HUES48 (cell line): Measurements from ENCODE around the gene PKIB.
A peak's percentile ranks its signal among the peaks of the same experiment; 100 is the strongest.

ENCODE experiments used
- H3K27ac ChIP-seq: one replicate; pipeline ENCODE4 v1.7.0; 2013; ENCODE audit warnings: low read depth, low read length, inconsistent platforms
- H3K27me3 ChIP-seq: 2 replicates; pipeline ENCODE4 v1.6.1; 2013; ENCODE audit warnings: mild to moderate bottlenecking, low read length; ENCODE audit not compliant: control insufficient read depth, insufficient read depth
- H3K36me3 ChIP-seq: 2 replicates; pipeline ENCODE4 v1.6.1; 2013; ENCODE audit warnings: low read length; ENCODE audit not compliant: control insufficient read depth, insufficient read depth
- H3K4me1 ChIP-seq: 2 replicates; pipeline ENCODE4 v1.6.1; 2013; ENCODE audit warnings: mild to moderate bottlenecking, low read length; ENCODE audit not compliant: control insufficient read depth, insufficient read depth
- H3K4me3 ChIP-seq: 2 replicates; pipeline ENCODE4 v1.5.1; 2013; ENCODE audit warnings: mild to moderate bottlenecking, low read depth, low read length
- H3K9ac ChIP-seq: 2 replicates; pipeline ENCODE4 v1.6.1; 2013; ENCODE audit warnings: mild to moderate bottlenecking, low read depth, low read length, moderate library complexity
- H3K9me3 ChIP-seq: 2 replicates; pipeline ENCODE4 v1.6.1; 2013; ENCODE audit warnings: low read length; ENCODE audit not compliant: control insufficient read depth, insufficient read depth

PKIB gene

GRCh38 chr6:122609881-122610689, at the start of gene PKIB:
PKIB (plus strand) TSS chr6:122610405; CDS start chr6:122717795, 107,390 bp downstream.
- H3K9me3 ChIP-seq: no peaks in the 10 kb centered on the region
- H3K9ac ChIP-seq: 0 out of 2 replicates have a peak within 1 kb of the TSS, but pooled peaks have one; percentile 30
- H3K36me3 ChIP-seq: no peaks in the 10 kb centered on the region
- H3K4me1 ChIP-seq: peaks cover 7% of the 10 kb centered on the region
- H3K27ac ChIP-seq: no peak within 1 kb of the TSS
- peak within 1 kb of the TSS; percentile 72 for H3K4me3 ChIP-seq
- peaks cover 49% of the 10 kb centered on the region for H3K27me3 ChIP-seq

- no peaks in the 10 kb centered on the region for H3K4me1 ChIP-seq
- H3K4me3 ChIP-seq: no peak overlapping the region
- H3K36me3 ChIP-seq: no peaks in the 10 kb centered on the region
- no peak overlapping the region for H3K9ac ChIP-seq
- no peaks in the 10 kb centered on the region for H3K9me3 ChIP-seq
- H3K27ac ChIP-seq: no peak overlapping the region
- no peaks in the 10 kb centered on the region for H3K27me3 ChIP-seq
Observed at GRCh38 chr6:122563364-122564052, 46.7 kb upstream of the PKIB start.

- no peaks in the 10 kb centered on the region for H3K4me1 ChIP-seq
- H3K27ac ChIP-seq: no peak overlapping the region
- no peak overlapping the region for H3K9ac ChIP-seq
- no peak overlapping the region for H3K4me3 ChIP-seq
- H3K36me3 ChIP-seq: no peaks in the 10 kb centered on the region
- H3K9me3 ChIP-seq: no peaks in the 10 kb centered on the region
- H3K27me3 ChIP-seq: no peaks in the 10 kb centered on the region
Observed at GRCh38 chr6:122564230-122564629, 46.0 kb upstream of the PKIB start.

GRCh38 chr6:122565708-122566107, 44.5 kb upstream of the PKIB start:
- H3K4me3 ChIP-seq: no peak overlapping the region
- H3K27me3 ChIP-seq: no peaks in the 10 kb centered on the region
- H3K4me1 ChIP-seq: no peaks in the 10 kb centered on the region
- no peak overlapping the region for H3K27ac ChIP-seq
- H3K36me3 ChIP-seq: no peaks in the 10 kb centered on the region
- H3K9ac ChIP-seq: no peak overlapping the region
- H3K9me3 ChIP-seq: no peaks in the 10 kb centered on the region

GRCh38 chr6:122567034-122567433, 43.2 kb upstream of the PKIB start:
- no peak overlapping the region for H3K4me3 ChIP-seq
- no peaks in the 10 kb centered on the region for H3K4me1 ChIP-seq
- no peaks in the 10 kb centered on the region for H3K27me3 ChIP-seq
- no peak overlapping the region for H3K9ac ChIP-seq
- H3K9me3 ChIP-seq: no peaks in the 10 kb centered on the region
- no peak overlapping the region for H3K27ac ChIP-seq
- H3K36me3 ChIP-seq: no peaks in the 10 kb centered on the region

GRCh38 chr6:122568350-122568749, 41.9 kb upstream of the PKIB start:
- H3K4me3 ChIP-seq: no peak overlapping the region
- no peaks in the 10 kb centered on the region for H3K36me3 ChIP-seq
- H3K9me3 ChIP-seq: no peaks in the 10 kb centered on the region
- no peak overlapping the region for H3K27ac ChIP-seq
- H3K27me3 ChIP-seq: no peaks in the 10 kb centered on the region
- no peaks in the 10 kb centered on the region for H3K4me1 ChIP-seq
- no peak overlapping the region for H3K9ac ChIP-seq

- no peaks in the 10 kb centered on the region for H3K36me3 ChIP-seq
- no peak overlapping the region for H3K4me3 ChIP-seq
- no peak overlapping the region for H3K27ac ChIP-seq
- no peak overlapping the region for H3K9ac ChIP-seq
- no peaks in the 10 kb centered on the region for H3K27me3 ChIP-seq
- no peaks in the 10 kb centered on the region for H3K4me1 ChIP-seq
- no peaks in the 10 kb centered on the region for H3K9me3 ChIP-seq
Observed at GRCh38 chr6:122568797-122569221, 41.4 kb upstream of the PKIB start.

- no peak overlapping the region for H3K4me3 ChIP-seq
- H3K4me1 ChIP-seq: no peaks in the 10 kb centered on the region
- H3K36me3 ChIP-seq: no peaks in the 10 kb centered on the region
- H3K9me3 ChIP-seq: no peaks in the 10 kb centered on the region
- no peaks in the 10 kb centered on the region for H3K27me3 ChIP-seq
- no peak overlapping the region for H3K27ac ChIP-seq
- H3K9ac ChIP-seq: no peak overlapping the region
Observed at GRCh38 chr6:122569230-122569771, 40.9 kb upstream of the PKIB start.

GRCh38 chr6:122571888-122572287, 38.3 kb upstream of the PKIB start:
- H3K27me3 ChIP-seq: no peaks in the 10 kb centered on the region

GRCh38 chr6:122576888-122577287, 33.3 kb upstream of the PKIB start:
- no peak overlapping the region for H3K9ac ChIP-seq
- no peaks in the 10 kb centered on the region for H3K36me3 ChIP-seq
- no peaks in the 10 kb centered on the region for H3K4me1 ChIP-seq
- H3K27me3 ChIP-seq: no peaks in the 10 kb centered on the region
- H3K4me3 ChIP-seq: no peak overlapping the region
- no peak overlapping the region for H3K27ac ChIP-seq
- no peaks in the 10 kb centered on the region for H3K9me3 ChIP-seq

More at GRCh38 chr6:122571888-122572287, 38.3 kb upstream of the PKIB start:
- Histone ChIP-seq H3K4me1 (no peaks in the 10 kb centered on the region), H3K9me3 (no peaks in the 10 kb centered on the region), H3K4me3 (no peak overlapping the region), H3K9ac (no peak overlapping the region), H3K36me3 (no peaks in the 10 kb centered on the region), H3K27ac (no peak overlapping the region)

- Histone ChIP-seq H3K27ac (no peak overlapping the region), H3K27me3 (no peaks in the 10 kb centered on the region)
Observed at GRCh38 chr6:122578961-122579360, 31.2 kb upstream of the PKIB start.

More at GRCh38 chr6:122578961-122579360, 31.2 kb upstream of the PKIB start:
- Histone ChIP-seq H3K4me3 (no peak overlapping the region), H3K9me3 (no peaks in the 10 kb centered on the region), H3K9ac (no peak overlapping the region), H3K36me3 (no peaks in the 10 kb centered on the region), H3K4me1 (no peaks in the 10 kb centered on the region)
